Epithelial cell of esophagus (primary cell): ENCODE results near the gene PPP2R2B.

Source experiments
- DNase-seq: peaks from one replicate; pipeline ENCODE4 v3.0.0; 2010; ENCODE audit warnings: low read depth
- H3K4me3 ChIP-seq: 2 replicates; pipeline ENCODE4 v1.5.1; 2011; ENCODE audit warnings: mild to moderate bottlenecking, low read length, control low read depth
- CTCF ChIP-seq: IDR thresholded peaks from 2 replicates; pipeline ENCODE4 v1.5.1; 2011; ENCODE audit warnings: low read depth, mild to moderate bottlenecking, low read length, control low read depth, inconsistent platforms; ENCODE audit not compliant: insufficient read depth; ENCODE audit errors: missing control alignments

The PPP2R2B gene

GRCh38 chr5:146584750-146585149 lies 293.8 kb downstream of the PPP2R2B start:
- H3K4me3 ChIP-seq, result no peak overlapping the region
- DNase-seq, result no peak
- TF ChIP-seq CTCF, result no peak

- no peak for DNase-seq
- H3K4me3 ChIP-seq, result no peak overlapping the region
- TF ChIP-seq CTCF, result no peak
Measured at GRCh38 chr5:146582051-146582596, 296.4 kb downstream of the PPP2R2B start.

GRCh38 chr5:146580237-146580636 lies 298.3 kb downstream of the PPP2R2B start:
- DNase-seq, result no peak
- no peak overlapping the region for H3K4me3 ChIP-seq
- TF ChIP-seq CTCF, result no peak

GRCh38 chr5:146574713-146575112 lies 303.8 kb downstream of the PPP2R2B start:
- DNase-seq, result no peak
- H3K4me3 ChIP-seq, result no peak overlapping the region
- no peak for TF ChIP-seq CTCF

GRCh38 chr5:146568161-146568560 lies 310.4 kb downstream of the PPP2R2B start:
- H3K4me3 ChIP-seq, result no peak overlapping the region
- TF ChIP-seq CTCF, result no peak
- no peak for DNase-seq

GRCh38 chr5:146565764-146566367 lies 312.7 kb downstream of the PPP2R2B start:
- DNase-seq, result peak; percentile 68
- peak; percentile 64 for TF ChIP-seq CTCF
- no peak overlapping the region for H3K4me3 ChIP-seq

GRCh38 chr5:146564007-146564762 lies 314.4 kb downstream of the PPP2R2B start:
- peak; percentile 43 for DNase-seq
- TF ChIP-seq CTCF, result no peak
- no peak overlapping the region for H3K4me3 ChIP-seq
